Mononuclear cell (primary cell): ENCODE measurements around the gene EARS2. TPM values are rescaled to one million over a fixed set of nuclear protein-coding genes. Genes with fewer than 3 reads are reported as not detected.

Source experiments
- total RNA-seq: library from RNA; depleted of rRNA; stranded (reverse); fragments of >200 nt; gene quantifications from one replicate; pipeline ENCODE4 v1.2.3, GENCODE V29; 2012

The EARS2 gene
- total RNA-seq, 1 donor: 9.1 TPM

Other genes starting within 250 kb of the EARS2 start
- gene COG7, start 104.2 kb downstream of the EARS2 start, total RNA-seq: 8.0 TPM
- 103 TPM for gene GGA2, start 46.9 kb downstream of the EARS2 start, total RNA-seq
- 32.6 TPM for gene UBFD1, start 377 bp upstream of the EARS2 start, total RNA-seq
- 22.7 TPM for gene NDUFAB1, start 39.0 kb upstream of the EARS2 start, total RNA-seq
- gene PALB2, start 84.0 kb upstream of the EARS2 start, total RNA-seq: 10.2 TPM
- 45.1 TPM for gene DCTN5, start 84.1 kb upstream of the EARS2 start, total RNA-seq
- gene PLK1, start 121.5 kb upstream of the EARS2 start, total RNA-seq: 0.84 TPM
- not detected for gene ERN2, start 155.9 kb upstream of the EARS2 start, total RNA-seq
- gene CHP2, start 197.7 kb upstream of the EARS2 start, total RNA-seq: 0.10 TPM